HepG2 (cell line): ENCODE measurements around the gene LIPT2. TPM values are rescaled to one million over a fixed set of nuclear protein-coding genes. Genes with fewer than 3 reads are reported as not detected.

Source experiments
- ATAC-seq: fragments of 200-7000 bp; cut with Tn5 transposase; 3 replicates; pipeline ENCODE4 v1.9.1; 2020; ENCODE audit warnings: mild to moderate bottlenecking, moderate library complexity
- BruUV-seq: library from RNA; stranded (reverse); fragments of 400-500 nt; replicated peaks from 2 replicates; lab custom pipeline; 2021; lab: Mats Ljungman, UMichigan
- CTCF ChIA-PET: fragments of 300-600 bp; formaldehyde crosslinking; extraction: SDS; loops from one replicate; lab custom pipeline; 2021; ENCODE audit warnings: low total read pairs, inconsistent platforms, low intra/inter-chr PET ratio; lab: Yijun Ruan, JAX
- POLR2A ChIA-PET: fragments of 350-600 bp; sonication (Branson Sonifier 250); formaldehyde crosslinking; loops from one replicate; lab custom pipeline; 2020; ENCODE audit warnings: antibody characterized with exemption, inconsistent platforms; lab: Yijun Ruan, JAX
- DNase-seq: peaks from one replicate; pipeline ENCODE4 v3.0.0-alpha.2; 2015; ENCODE audit warnings: low spot score
- FAIRE-seq: peaks from 3 replicates; lab custom pipeline; 2011; peaks lifted over from hg19 to GRCh38; lab: Jason Lieb, UNC
- H2AFZ ChIP-seq: one replicate; pipeline ENCODE4 v1.6.1; 2011; ENCODE audit warnings: low read length, inconsistent platforms
- H3K27ac ChIP-seq: fragments of 300-600 bp; 3 replicates; pipeline ENCODE4 v1.8.0; 2011; ENCODE audit warnings: mixed run types, mild to moderate bottlenecking, mixed read lengths, low read length, inconsistent platforms; ENCODE audit not compliant: insufficient read depth; ENCODE audit errors: extremely low read length
- H3K27me3 ChIP-seq, 2 experiments: fragments of 200-600 bp in 1 of 2; 2 replicates in 1 of 2; 3 replicates in 1 of 2; pipeline versions ENCODE4 v1.6.0 to v1.8.0; 2011; ENCODE audit warnings: low read length in 2 of 2, mild to moderate bottlenecking in 2 of 2, moderate library complexity in 2 of 2, inconsistent platforms in 1 of 2; ENCODE audit not compliant: insufficient read depth in 2 of 2, control insufficient read depth in 1 of 2
- H3K36me3 ChIP-seq, 2 experiments: fragments of 200-600 bp in 1 of 2; replicated peaks in 1 of 2; 2 replicates in 1 of 2; 3 replicates in 1 of 2; pipeline versions ENCODE4 v1.5.1 to v1.8.0; 2011; ENCODE audit warnings: low read length in 2 of 2, inconsistent platforms in 1 of 2; ENCODE audit not compliant: insufficient read depth in 2 of 2, control insufficient read depth in 1 of 2
- H3K4me1 ChIP-seq: 2 replicates; pipeline ENCODE4 v1.5.1; 2012; ENCODE audit warnings: low read length, inconsistent platforms; ENCODE audit not compliant: insufficient read depth
- H3K4me2 ChIP-seq: 2 replicates; pipeline ENCODE4 v1.6.0; 2011; ENCODE audit warnings: low read depth, low read length, inconsistent platforms
- H3K4me3 ChIP-seq, 3 experiments: fragments of 200-600 bp in 1 of 3; sonication (generic), shearing (Covaris generic) in 1 of 3; replicated peaks in 1 of 3; 2 replicates each; pipeline ENCODE4 v1.5.1; 2011 to 2016; ENCODE audit warnings: low read length in 3 of 3, inconsistent platforms in 2 of 3, low read depth in 2 of 3, mild to moderate bottlenecking in 2 of 3, control low read depth in 1 of 3, mixed read lengths in 1 of 3; ENCODE audit not compliant: insufficient read depth in 1 of 3
- H3K79me2 ChIP-seq: one replicate; pipeline ENCODE4 v1.6.1; 2011; ENCODE audit warnings: low read length, inconsistent platforms; ENCODE audit not compliant: insufficient read depth
- H3K9ac ChIP-seq: 2 replicates; pipeline ENCODE4 v1.6.0; 2011; ENCODE audit warnings: mild to moderate bottlenecking, low read depth, low read length, inconsistent platforms; ENCODE audit not compliant: insufficient read depth
- H3K9me3 ChIP-seq: 2 replicates; pipeline ENCODE4 v1.5.1; 2012; ENCODE audit warnings: mild to moderate bottlenecking, low read length
- H4K20me1 ChIP-seq: 2 replicates; pipeline ENCODE4 v1.6.0; 2011; ENCODE audit warnings: inconsistent platforms, mild to moderate bottlenecking, low read length, moderate library complexity; ENCODE audit not compliant: insufficient read depth
- ARHGAP35 ChIP-seq: sonication (generic); formaldehyde crosslinking; IDR thresholded peaks from 2 replicates; pipeline ENCODE4 v1.9.0; 2022; ENCODE audit warnings: mild to moderate bottlenecking, inconsistent platforms, moderate library complexity, missing genetic modification reagents, borderline replicate concordance
- ATM ChIP-seq: fragments of 450-650 bp; IDR thresholded peaks from 2 replicates; pipeline ENCODE4 v1.7.1; 2017; ENCODE audit warnings: mild to moderate bottlenecking, borderline replicate concordance
- FOXK1 ChIP-seq: sonication (generic); formaldehyde crosslinking; IDR thresholded peaks from 2 replicates; pipeline ENCODE4 v1.4.0; 2020; ENCODE audit warnings: low read depth, missing genetic modification reagents, borderline replicate concordance
- KAT7 ChIP-seq: IDR thresholded peaks from 2 replicates; pipeline ENCODE4 v1.6.1; 2018; ENCODE audit warnings: borderline replicate concordance, missing compliant biosample characterization
- PRPF4 ChIP-seq: fragments of 200-400 bp; formaldehyde crosslinking; IDR thresholded peaks from 2 replicates; pipeline ENCODE4 v1.6.1; 2016; ENCODE audit warnings: low read length, low read depth; ENCODE audit not compliant: poor library complexity, severe bottlenecking
- RAD51 ChIP-seq: fragments of 450-650 bp; IDR thresholded peaks from 2 replicates; pipeline ENCODE4 v1.6.1; 2016; ENCODE audit warnings: borderline replicate concordance
- REXO4 ChIP-seq: sonication (generic); formaldehyde crosslinking; IDR thresholded peaks from 2 replicates; pipeline ENCODE4 v1.8.0; 2022; ENCODE audit warnings: missing genetic modification reagents, mild to moderate bottlenecking, borderline replicate concordance
- SYNCRIP ChIP-seq: fragments of 200-400 bp; formaldehyde crosslinking; IDR thresholded peaks from 2 replicates; pipeline ENCODE4 v1.6.1; 2018; ENCODE audit warnings: mild to moderate bottlenecking, low read depth, low read length; ENCODE audit not compliant: insufficient read depth
- ZBTB7A ChIP-seq: sonication (generic); formaldehyde crosslinking; IDR thresholded peaks from 2 replicates; pipeline ENCODE4 v1.8.0; 2022; ENCODE audit warnings: mild to moderate bottlenecking, missing genetic modification reagents
- ZFP41 ChIP-seq: sonication (generic); formaldehyde crosslinking; IDR thresholded peaks from 2 replicates; pipeline ENCODE4 v1.4.0; 2020; ENCODE audit warnings: mild to moderate bottlenecking, missing genetic modification reagents, borderline replicate concordance
- ZNF350 ChIP-seq: sonication (generic); formaldehyde crosslinking; IDR thresholded peaks from 2 replicates; pipeline ENCODE4 v1.4.0; 2020; ENCODE audit warnings: mild to moderate bottlenecking, low read depth, missing genetic modification reagents, borderline replicate concordance
- ZNF674 ChIP-seq: sonication (generic); formaldehyde crosslinking; IDR thresholded peaks from 2 replicates; pipeline ENCODE4 v1.5.0; 2020; ENCODE audit warnings: low read depth, mild to moderate bottlenecking, missing genetic modification reagents
- ZNF709 ChIP-seq: sonication (generic); formaldehyde crosslinking; IDR thresholded peaks from 2 replicates; pipeline ENCODE4 v1.5.0; 2020; ENCODE audit warnings: mild to moderate bottlenecking, missing genetic modification reagents
- ZNF720 ChIP-seq: sonication (generic); formaldehyde crosslinking; IDR thresholded peaks from 2 replicates; pipeline ENCODE4 v1.4.0; 2020; ENCODE audit warnings: missing genetic modification reagents
- ZZZ3 ChIP-seq: sonication (generic); formaldehyde crosslinking; IDR thresholded peaks from 2 replicates; pipeline ENCODE4 v1.4.0; 2020; ENCODE audit warnings: missing genetic modification reagents, mild to moderate bottlenecking, borderline replicate concordance
- WGBS: methylation state at CpG from one replicate; pipeline ENCODE4 v1.1.6; 2017; ENCODE audit warnings: low lambda C conversion rate; 5-methylcytosine and 5-hydroxymethylcytosine counted together
- in situ Hi-C: cut with HindIII; loops from 2 replicates; pipeline ENCODE4 v1.10.0; 2017; ENCODE audit warnings: low pct_unique_long_range_greater_than_20kb; ENCODE audit not compliant: extremely low pct_ligation_motif_present
- intact Hi-C: fragments of 100-400 bp; cut with micrococcal nuclease; formaldehyde crosslinking; loops from one replicate; pipeline ENCODE4 v1.10.0; 2022; ENCODE audit not compliant: unreplicated experiment
- polyA plus RNA-seq, 8 experiments: library from polyadenylated mRNA; depleted of rRNA in 3 of 8; stranded (reverse) in 7 of 8; unstranded in 1 of 8; fragments of >200 nt; fragmentation: Illumina TruSeq in 4 of 8; extraction: Trizol in 4 of 8; gene quantifications; 2 replicates each; pipeline versions ENCODE4 v1.2.1 to v1.2.3, GENCODE V29; 2011 to 2016; ENCODE audit warnings: low read depth in 4 of 8, missing spikeins in 1 of 8, mixed read lengths in 1 of 8; ENCODE audit not compliant: insufficient read depth in 1 of 8
- total RNA-seq, 5 experiments: library from RNA; depleted of rRNA; stranded (reverse); fragments of >200 nt; fragmentation: Illumina TruSeq; extraction: Trizol; gene quantifications; 2 replicates each; pipeline ENCODE4 v1.2.3, GENCODE V29; 2016; ENCODE audit warnings: low read depth in 1 of 5
- TF ChIP-seq, protein P1 (sequence below): sonication (generic); formaldehyde crosslinking; IDR thresholded peaks from 2 replicates; pipeline ENCODE4 v1.4.0; 2020; ENCODE audit warnings: missing genetic modification reagents

Gene LIPT2
- total and polyA plus RNA-seq, 2 of the 13 experiments (the other 11 are each of a cell fraction or from before 2014, with no cell fraction given): 3.0 to 5.6 TPM

DNA sequence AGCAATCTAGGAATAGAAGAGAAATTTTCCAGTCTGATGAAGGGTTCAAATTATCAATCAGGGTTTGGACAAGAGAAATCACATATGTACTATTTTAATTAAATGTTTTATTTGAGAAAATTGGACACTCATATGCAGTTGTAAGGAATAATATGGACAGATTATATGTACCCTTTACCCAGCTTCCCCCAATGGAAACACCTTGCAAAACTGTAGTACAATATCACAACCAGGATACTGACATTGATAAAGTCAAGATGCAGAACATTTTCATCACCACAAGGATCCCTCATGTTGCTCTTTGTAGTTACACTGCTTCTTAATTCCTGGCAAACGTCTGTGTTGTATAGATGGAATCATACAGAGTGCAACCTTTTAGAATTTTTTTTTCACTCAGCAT lies 1.4 kb upstream of the LIPT2 start:
- intact Hi-C loops: no loop called here
- Histone ChIP-seq H3K36me3 (no peaks in the 10 kb centered on the region), H4K20me1 (no peaks in the 10 kb centered on the region), H3K4me2 (no peak overlapping the region), H3K9ac (no peak overlapping the region), H3K27ac (no peak overlapping the region), H3K9me3 (no peaks in the 10 kb centered on the region), H3K27me3 (no peaks in the 10 kb centered on the region; a peak in 1 of 5 replicates), H3K4me3 (no peak overlapping the region), H3K4me1 (peaks cover 7% of the 10 kb centered on the region), H3K79me2 (no peaks in the 10 kb centered on the region), H2AFZ (no peak overlapping the region)
- no peak for DNase-seq
- no TSS peak for BruUV-seq
- CTCF ChIA-PET: no interaction called here
- no peak for FAIRE-seq
- ATAC-seq: no peak
- 38% methylated on average over 1 of the region's 1 CpG for WGBS
- in situ Hi-C loops: no loop called here
- POLR2A ChIA-PET: no interaction called here
- no peak for TF ChIP-seq ZBTB7A
- no peak for TF ChIP-seq PRPF4
- no peak for TF ChIP-seq REXO4 (CRISPR knock-in tag)
- TF ChIP-seq RAD51: no peak

DNA sequence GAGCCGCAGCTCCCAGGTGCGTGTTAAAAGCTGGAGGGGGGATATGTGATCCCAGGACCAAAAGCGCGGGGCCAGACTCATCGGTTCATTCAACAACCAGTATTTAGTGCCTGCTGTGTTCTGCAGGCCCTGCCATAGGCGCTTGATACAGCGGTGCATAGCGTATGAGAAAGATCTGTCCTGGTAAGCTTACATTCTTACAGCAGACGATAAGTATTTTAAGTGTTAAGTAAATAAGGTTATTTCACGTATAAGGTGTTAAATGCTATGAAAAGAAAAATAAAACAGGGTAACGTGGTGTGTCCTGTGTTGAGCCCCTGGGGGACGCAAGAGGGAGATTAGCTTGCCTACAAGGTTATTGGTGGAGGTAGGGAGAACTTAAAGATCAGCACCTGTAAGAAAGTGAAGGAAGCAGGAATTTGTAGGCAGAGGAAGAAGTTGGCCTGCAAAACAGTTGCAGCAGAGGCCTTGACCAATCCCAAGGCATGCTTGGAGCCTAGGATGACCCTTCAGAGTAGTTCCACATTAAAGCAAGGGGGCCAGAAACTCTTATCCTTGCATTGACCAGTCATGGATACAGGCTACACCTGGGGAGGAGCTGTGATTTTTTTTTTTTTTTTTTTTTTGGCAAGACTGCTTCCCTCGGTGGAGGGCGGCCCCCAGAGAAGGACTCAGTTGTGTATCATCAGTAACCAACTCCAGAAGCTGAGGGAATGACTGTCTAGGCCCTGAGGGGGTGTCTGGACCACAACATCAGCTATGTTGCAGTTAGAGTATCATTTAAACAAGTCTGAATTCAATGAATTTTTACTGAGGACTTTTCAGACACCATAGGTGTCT lies 487 bp upstream of the LIPT2 start:
- Histone ChIP-seq H3K27ac (peak overlapping the region; percentile 92), H3K27me3 (no peaks in the 10 kb centered on the region; a peak in 1 of 5 replicates), H3K36me3 (no peaks in the 10 kb centered on the region), H3K4me2 (peak overlapping the region; percentile 100), H3K9ac (peak overlapping the region; percentile 91), H3K4me3 (peak overlapping the region; percentile 73 to 86 (median 80)), H4K20me1 (no peaks in the 10 kb centered on the region), H2AFZ (peak overlapping the region; percentile 72), H3K79me2 (no peaks in the 10 kb centered on the region), H3K9me3 (no peaks in the 10 kb centered on the region), H3K4me1 (peaks cover 7% of the 10 kb centered on the region)
- ChIA-PET CTCF (no interaction called here), POLR2A (interaction anchor here (0.9 to 2.7 kb wide), 12 partner anchors 9 to 512 kb away, joined by 3 to 52 read pairs (median 4); partner anchors contain the start of genes PGM2L1, POLD3 and UCP2)
- intact Hi-C loops (no loop called here), in situ Hi-C loops (no loop called here)
- ATAC-seq (peak; percentile 2; the same call in 1 of the 3 replicates), FAIRE-seq (no peak), DNase-seq (no peak)
- WGBS: under 1% methylated on average over 14 of the region's 14 CpGs
- TSS peak; percentile 73 for BruUV-seq
- TF ChIP-seq, protein P1, sequence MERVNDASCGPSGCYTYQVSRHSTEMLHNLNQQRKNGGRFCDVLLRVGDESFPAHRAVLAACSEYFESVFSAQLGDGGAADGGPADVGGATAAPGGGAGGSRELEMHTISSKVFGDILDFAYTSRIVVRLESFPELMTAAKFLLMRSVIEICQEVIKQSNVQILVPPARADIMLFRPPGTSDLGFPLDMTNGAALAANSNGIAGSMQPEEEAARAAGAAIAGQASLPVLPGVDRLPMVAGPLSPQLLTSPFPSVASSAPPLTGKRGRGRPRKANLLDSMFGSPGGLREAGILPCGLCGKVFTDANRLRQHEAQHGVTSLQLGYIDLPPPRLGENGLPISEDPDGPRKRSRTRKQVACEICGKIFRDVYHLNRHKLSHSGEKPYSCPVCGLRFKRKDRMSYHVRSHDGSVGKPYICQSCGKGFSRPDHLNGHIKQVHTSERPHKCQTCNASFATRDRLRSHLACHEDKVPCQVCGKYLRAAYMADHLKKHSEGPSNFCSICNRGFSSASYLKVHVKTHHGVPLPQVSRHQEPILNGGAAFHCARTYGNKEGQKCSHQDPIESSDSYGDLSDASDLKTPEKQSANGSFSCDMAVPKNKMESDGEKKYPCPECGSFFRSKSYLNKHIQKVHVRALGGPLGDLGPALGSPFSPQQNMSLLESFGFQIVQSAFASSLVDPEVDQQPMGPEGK (CRISPR knock-in tag): no peak
- TF ChIP-seq ZFP41 (CRISPR knock-in tag): no peak
- TF ChIP-seq FOXK1 (CRISPR knock-in tag): no peak
- TF ChIP-seq KAT7 (CRISPR knock-in tag): no peak
- 0 out of 2 replicates have a peak, but pooled peaks have one; percentile 4 for TF ChIP-seq ZNF674
- no peak for TF ChIP-seq ZZZ3
- TF ChIP-seq ZNF720 (CRISPR knock-in tag): no peak
- TF ChIP-seq ARHGAP35 (CRISPR knock-in tag): no peak
- no peak for TF ChIP-seq ATM
- TF ChIP-seq SYNCRIP: no peak
- TF ChIP-seq ZNF350 (CRISPR knock-in tag): 0 out of 2 replicates have a peak, but pooled peaks have one; percentile 10
- 0 out of 2 replicates have a peak, but pooled peaks have one; percentile 65 for TF ChIP-seq ZNF709 (CRISPR knock-in tag)
